AG09319 (cell line): Measurements from ENCODE around the gene CARD18.
A peak's percentile ranks its signal among the peaks of the same experiment; 100 is the strongest.
"Not testable (repeated sequence)": the region's sequence is repeated elsewhere in the genome, so short reads cannot be mapped to it uniquely, and the experiment has no call there.

ENCODE experiments used
- DNase-seq: peaks from one replicate; pipeline ENCODE4 v3.0.0-alpha.2; 2010; ENCODE audit warnings: low read depth; ENCODE audit errors: extremely low read depth
- TF ChIP-seq, protein P1 (sequence below): IDR thresholded peaks from 2 replicates; pipeline ENCODE4 v1.5.1; 2011; ENCODE audit warnings: low read depth, mild to moderate bottlenecking, inconsistent platforms, low read length, moderate library complexity

The CARD18 gene

DNA sequence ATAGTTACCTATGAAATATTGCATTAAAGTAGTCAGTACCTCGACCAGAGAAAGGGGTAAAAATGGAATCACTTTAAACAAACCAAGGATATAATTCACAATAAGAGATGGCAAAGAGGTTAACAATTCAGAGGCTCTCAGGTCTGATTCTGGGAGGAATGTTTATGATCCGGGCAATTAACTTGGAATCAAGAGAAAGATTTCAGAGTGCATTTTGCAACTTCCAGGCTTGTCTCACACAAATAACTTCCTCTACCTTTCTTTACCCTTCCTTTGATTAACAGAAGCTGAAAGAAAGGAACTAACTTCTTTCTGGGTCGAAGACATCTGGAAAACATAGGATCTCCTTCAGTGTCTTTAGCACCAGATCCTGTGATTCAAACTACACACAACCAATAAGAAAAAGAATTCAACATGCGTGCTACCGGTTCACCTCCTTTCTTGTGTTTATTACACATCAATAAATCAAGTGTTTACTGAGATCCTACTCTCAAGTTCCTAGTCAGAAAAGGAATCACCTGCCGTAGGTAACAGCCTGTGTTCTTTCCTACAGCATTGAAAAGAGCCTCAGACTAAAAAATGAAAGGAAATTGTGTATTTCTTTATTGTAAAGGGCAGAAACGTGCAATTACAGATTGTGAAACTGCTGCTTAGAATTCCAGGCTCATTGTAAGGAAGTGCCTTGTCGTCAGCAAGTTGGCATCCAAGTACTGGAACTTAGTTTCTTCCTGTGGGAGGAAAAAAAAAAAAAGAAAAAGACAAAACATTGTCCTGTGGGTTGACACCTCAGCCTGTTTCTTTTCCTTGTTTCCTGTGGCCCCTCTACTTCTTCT lies 29.5 kb downstream of the CARD18 start:
- peak; percentile 14 for DNase-seq
- TF ChIP-seq, protein P1, sequence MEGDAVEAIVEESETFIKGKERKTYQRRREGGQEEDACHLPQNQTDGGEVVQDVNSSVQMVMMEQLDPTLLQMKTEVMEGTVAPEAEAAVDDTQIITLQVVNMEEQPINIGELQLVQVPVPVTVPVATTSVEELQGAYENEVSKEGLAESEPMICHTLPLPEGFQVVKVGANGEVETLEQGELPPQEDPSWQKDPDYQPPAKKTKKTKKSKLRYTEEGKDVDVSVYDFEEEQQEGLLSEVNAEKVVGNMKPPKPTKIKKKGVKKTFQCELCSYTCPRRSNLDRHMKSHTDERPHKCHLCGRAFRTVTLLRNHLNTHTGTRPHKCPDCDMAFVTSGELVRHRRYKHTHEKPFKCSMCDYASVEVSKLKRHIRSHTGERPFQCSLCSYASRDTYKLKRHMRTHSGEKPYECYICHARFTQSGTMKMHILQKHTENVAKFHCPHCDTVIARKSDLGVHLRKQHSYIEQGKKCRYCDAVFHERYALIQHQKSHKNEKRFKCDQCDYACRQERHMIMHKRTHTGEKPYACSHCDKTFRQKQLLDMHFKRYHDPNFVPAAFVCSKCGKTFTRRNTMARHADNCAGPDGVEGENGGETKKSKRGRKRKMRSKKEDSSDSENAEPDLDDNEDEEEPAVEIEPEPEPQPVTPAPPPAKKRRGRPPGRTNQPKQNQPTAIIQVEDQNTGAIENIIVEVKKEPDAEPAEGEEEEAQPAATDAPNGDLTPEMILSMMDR = no peak

DNA sequence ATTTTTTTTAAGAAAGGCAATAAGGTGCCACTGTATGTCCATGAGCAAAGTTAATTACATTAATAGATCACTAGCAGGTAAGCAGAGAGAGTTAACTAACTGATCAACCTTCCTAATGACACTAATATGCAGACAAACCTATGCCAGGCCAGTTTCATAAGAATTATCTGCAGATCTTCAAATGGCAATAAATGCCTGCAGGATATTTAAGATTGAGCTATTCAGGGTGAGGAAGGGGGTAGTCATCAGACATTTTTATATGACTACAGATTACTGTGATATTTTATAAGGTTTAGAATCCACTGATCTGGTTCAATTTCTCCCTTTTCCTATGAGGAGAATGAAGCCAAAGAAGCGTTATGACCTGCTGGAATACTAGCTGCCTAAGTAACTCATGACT lies 30.2 kb downstream of the CARD18 start:
- TF ChIP-seq, protein P1 = no peak
- DNase-seq = no peak

DNA sequence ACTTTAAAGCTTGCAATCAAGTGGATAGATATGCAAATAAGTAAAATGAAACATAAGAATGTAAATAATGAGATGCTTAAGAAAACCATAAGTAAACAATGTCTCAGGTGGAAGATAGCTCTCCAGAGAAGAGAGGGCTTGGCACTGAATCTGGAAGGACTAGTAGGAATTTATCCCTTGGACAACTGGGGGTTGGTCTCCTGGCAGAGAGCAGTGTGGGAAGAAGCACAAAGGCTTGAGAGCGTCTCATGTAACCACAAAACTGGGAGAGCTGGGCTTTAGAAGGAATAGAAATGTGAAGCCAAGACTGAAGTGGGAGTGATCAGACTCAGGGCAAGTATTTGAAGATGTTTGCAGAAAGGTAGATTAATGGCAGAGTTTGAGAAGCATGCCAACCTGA lies 31.3 kb downstream of the CARD18 start:
- DNase-seq = no peak
- TF ChIP-seq, protein P1 = no peak

DNA sequence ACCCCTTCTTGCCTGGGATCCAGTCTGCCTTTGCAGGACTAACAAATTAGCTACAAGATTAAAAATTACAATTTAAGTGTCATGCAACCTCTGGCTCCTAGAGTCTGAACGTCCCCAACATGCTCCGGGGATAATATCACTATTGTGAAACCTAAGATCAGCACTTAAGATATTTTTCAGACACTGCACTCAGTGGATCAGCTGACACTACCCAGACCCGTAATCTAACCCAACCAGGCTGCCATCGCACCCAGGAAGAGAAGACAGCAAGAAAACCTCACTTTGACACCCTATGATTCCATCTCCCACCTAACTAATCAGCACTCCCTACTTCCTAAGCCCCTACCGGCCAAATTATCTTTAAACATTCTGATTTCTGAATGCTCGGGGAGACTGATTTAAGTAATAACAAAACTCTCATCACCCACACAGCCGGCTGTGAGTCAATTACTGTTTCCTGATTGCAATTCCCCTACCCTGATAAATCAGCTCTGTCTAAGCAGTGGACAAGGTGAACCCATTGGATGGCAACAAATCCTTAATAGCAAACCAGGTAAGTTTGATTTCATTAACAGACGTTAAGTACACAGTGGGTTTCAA lies 32.2 kb downstream of the CARD18 start:
- DNase-seq = not testable (repeated sequence)

DNA sequence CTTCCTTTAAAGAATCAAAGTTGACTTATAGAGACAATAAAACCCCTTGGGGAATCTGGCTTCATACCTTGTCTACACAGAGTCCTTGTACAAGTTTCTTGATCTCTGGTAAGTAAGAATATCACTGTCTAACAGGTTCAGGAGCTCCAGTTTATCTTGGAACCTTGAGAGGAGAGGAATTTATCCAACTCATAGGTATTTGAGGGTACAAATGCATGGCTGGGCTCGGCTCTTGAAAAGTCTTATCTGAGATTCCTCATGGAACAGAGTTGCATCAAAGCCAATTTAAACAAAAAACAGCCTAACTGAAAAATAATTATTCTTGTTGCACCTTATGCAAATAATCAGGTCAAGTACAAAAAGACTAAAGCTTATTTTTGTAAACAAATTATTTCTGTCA lies 33.4 kb downstream of the CARD18 start:
- TF ChIP-seq, protein P1 = no peak
- no peak for DNase-seq

DNA sequence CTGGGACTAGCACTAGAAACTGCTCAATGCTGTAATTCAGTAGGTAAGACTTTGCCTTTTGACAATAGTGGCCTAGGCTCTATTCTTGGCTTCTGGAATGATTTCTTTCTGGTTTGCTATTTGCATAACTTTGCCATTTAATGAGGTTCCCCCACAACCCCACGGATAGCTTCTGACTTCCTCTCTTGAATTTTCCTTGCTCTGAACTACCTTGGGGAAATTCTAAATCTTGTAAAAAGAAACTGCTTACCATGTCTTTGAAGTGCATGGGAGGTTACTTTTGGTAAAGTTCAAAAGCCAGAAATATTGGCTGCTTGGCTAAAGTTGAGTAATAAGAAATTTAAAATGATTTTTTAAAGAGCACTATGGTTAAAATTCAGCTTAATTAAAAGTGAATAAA lies 35.3 kb downstream of the CARD18 start:
- TF ChIP-seq, protein P1 = no peak
- no peak for DNase-seq

DNA sequence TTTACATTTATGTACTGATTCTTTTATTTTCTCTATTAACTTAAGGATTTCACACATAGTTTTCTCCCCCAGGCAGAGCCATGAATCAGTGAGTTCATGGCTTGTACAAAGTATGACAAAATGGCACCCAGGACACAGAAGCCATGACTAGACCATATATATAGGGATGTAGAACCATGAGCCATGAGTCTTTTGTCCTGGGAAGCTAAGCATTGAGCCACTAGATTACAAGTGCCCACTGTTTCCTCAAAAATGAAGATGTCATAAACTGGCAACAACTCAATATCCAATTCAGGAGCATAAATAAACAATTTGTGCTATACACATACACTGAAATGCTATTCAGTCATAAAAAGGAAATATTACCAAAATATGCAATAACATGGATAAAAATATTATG lies 36.2 kb downstream of the CARD18 start:
- DNase-seq = no peak
- TF ChIP-seq, protein P1 = no peak

DNA sequence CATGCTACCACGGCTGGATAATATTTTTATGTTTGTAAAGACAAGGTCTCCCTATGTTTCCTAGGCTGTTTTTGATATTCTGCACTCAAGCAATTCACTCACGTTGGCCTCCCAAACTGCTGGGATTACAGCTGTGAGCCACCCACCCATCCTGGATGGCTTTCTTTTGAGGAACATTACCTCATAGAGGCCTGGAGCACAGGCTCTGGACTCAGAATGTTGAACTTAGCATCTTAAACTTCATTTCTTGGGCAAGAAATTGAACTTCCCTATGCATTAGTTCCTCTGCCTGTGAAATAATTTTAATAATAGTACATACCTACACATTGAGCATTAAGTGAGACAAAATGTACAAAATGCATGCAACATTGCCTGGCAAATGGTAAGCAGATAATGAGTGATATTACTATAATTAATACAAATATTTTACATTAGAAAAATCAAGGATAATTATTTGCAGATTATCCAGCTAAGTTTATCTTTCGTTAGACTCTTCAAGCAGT lies 37.4 kb downstream of the CARD18 start:
- not testable (repeated sequence) for DNase-seq
